WTC11 (cell line): ENCODE measurements around the gene SLC41A3.

ENCODE experiments used
- CBFB ChIP-seq: sonication (generic); formaldehyde crosslinking; IDR thresholded peaks from 2 replicates; pipeline ENCODE4 v1.8.1; 2022; ENCODE audit warnings: mild to moderate bottlenecking, low read depth, missing genetic modification reagents
- CREB1 ChIP-seq: sonication (generic); formaldehyde crosslinking; IDR thresholded peaks from 2 replicates; pipeline ENCODE4 v1.8.0; 2023; ENCODE audit warnings: mild to moderate bottlenecking, missing genetic modification reagents
- CTCF ChIP-seq: fragments of 200-600 bp; IDR thresholded peaks from 2 replicates; pipeline ENCODE4 v1.8.0; 2022; ENCODE audit warnings: antibody characterized with exemption
- FOXJ3 ChIP-seq: sonication (generic); formaldehyde crosslinking; IDR thresholded peaks from 2 replicates; pipeline ENCODE4 v1.9.0; 2021; ENCODE audit warnings: missing genetic modification reagents, mild to moderate bottlenecking, borderline replicate concordance
- MAX ChIP-seq: sonication (generic); formaldehyde crosslinking; IDR thresholded peaks from 2 replicates; pipeline ENCODE4 v1.8.0; 2022; ENCODE audit warnings: mild to moderate bottlenecking, missing genetic modification reagents
- MXD4 ChIP-seq: fragments of 250-450 bp; sonication (Bioruptor Pico); IDR thresholded peaks from 2 replicates; pipeline ENCODE4 v1.8.0; 2021; ENCODE audit warnings: mild to moderate bottlenecking, moderate library complexity, borderline replicate concordance
- MYBL2 ChIP-seq: sonication (generic); formaldehyde crosslinking; IDR thresholded peaks from 2 replicates; pipeline ENCODE4 v1.8.1; 2023; ENCODE audit warnings: mild to moderate bottlenecking, moderate library complexity, missing genetic modification reagents
- NFYB ChIP-seq: sonication (generic); formaldehyde crosslinking; conservative IDR thresholded peaks from 2 replicates; pipeline ENCODE4 v1.8.0; 2022; ENCODE audit warnings: low read depth, missing genetic modification reagents
- NR1H2 ChIP-seq: sonication (generic); formaldehyde crosslinking; IDR thresholded peaks from 2 replicates; pipeline ENCODE4 v1.9.0; 2021; ENCODE audit warnings: mild to moderate bottlenecking, moderate library complexity, missing genetic modification reagents
- SP1 ChIP-seq: sonication (generic); formaldehyde crosslinking; conservative IDR thresholded peaks from 2 replicates; pipeline ENCODE4 v1.8.1; 2022; ENCODE audit warnings: missing genetic modification reagents
- TP53 ChIP-seq: sonication (generic); formaldehyde crosslinking; IDR thresholded peaks from 2 replicates; pipeline ENCODE4 v1.8.1; 2023; ENCODE audit warnings: mild to moderate bottlenecking, missing genetic modification reagents
- USF2 ChIP-seq: sonication (generic); formaldehyde crosslinking; IDR thresholded peaks from 2 replicates; pipeline ENCODE4 v1.8.1; 2023; ENCODE audit warnings: mild to moderate bottlenecking, missing genetic modification reagents, moderate library complexity
- ZNF281 ChIP-seq: sonication (generic); formaldehyde crosslinking; IDR thresholded peaks from 2 replicates; pipeline ENCODE4 v1.8.0; 2023; ENCODE audit warnings: mild to moderate bottlenecking, missing genetic modification reagents
- ZNF317 ChIP-seq: sonication (generic); formaldehyde crosslinking; IDR thresholded peaks from 2 replicates; pipeline ENCODE4 v1.8.1; 2023; ENCODE audit warnings: low read depth, mild to moderate bottlenecking, moderate library complexity, missing genetic modification reagents, borderline replicate concordance

- TF ChIP-seq ZNF281 (CRISPR knock-in tag), result no peak
- TF ChIP-seq CREB1, result no peak
- TF ChIP-seq CTCF, result no peak
- no peak for TF ChIP-seq MYBL2 (CRISPR knock-in tag)
- no peak for TF ChIP-seq ZNF317 (CRISPR knock-in tag)
- TF ChIP-seq FOXJ3 (CRISPR knock-in tag), result no peak
- TF ChIP-seq TP53 (CRISPR knock-in tag), result no peak
- no peak for TF ChIP-seq NR1H2
- no peak for TF ChIP-seq MAX (CRISPR knock-in tag)
- no peak for TF ChIP-seq SP1 (CRISPR knock-in tag)
- TF ChIP-seq CBFB (CRISPR knock-in tag), result no peak
- TF ChIP-seq USF2 (CRISPR knock-in tag), result no peak
- TF ChIP-seq NFYB (CRISPR knock-in tag), result no peak
- no peak for TF ChIP-seq MXD4 (CRISPR knock-in tag)
Observed at GRCh38 chr3:126081618-126082361, 2.1 kb downstream of the SLC41A3 start.
